ENCODE measurements around the gene DYNLRB1. TPM values are rescaled to one million over a fixed set of nuclear protein-coding genes. Genes with fewer than 3 reads are reported as not detected.

The DYNLRB1 gene
- total RNA-seq, 1 experiment from 2014 or later = 142 TPM

GRCh38 chr20:34485068-34485634 lies 31.1 kb upstream of the DYNLRB1 start:
- Histone ChIP-seq H3K9me3 (ENCODE audit: low read depth, low read length, poor library complexity, severe bottlenecking) (no peaks in the 10 kb centered on the region), H3K27ac (ENCODE audit: low read depth, low read length, poor library complexity, severe bottlenecking) (no peak overlapping the region), H3K4me1 (ENCODE audit: insufficient read depth, low read length, poor library complexity, severe bottlenecking) (no peaks in the 10 kb centered on the region), H3K4me3 (ENCODE audit: low read depth, low read length, poor library complexity, severe bottlenecking) (no peak overlapping the region), H3K36me3 (ENCODE audit: insufficient read depth, low read length, poor library complexity, severe bottlenecking) (peaks cover 54% of the 10 kb centered on the region), H3K27me3 (replicated peaks; ENCODE audit: insufficient read depth, low read depth, low read length, poor library complexity) (no peaks in the 10 kb centered on the region)
- POLR2A ChIA-PET (ENCODE audit: low non-redundant PET) = no interaction called here
- BruUV-seq (replicated peaks) = no TSS peak
- intact Hi-C loops (cut with micrococcal nuclease; ENCODE audit: unreplicated experiment) = no loop called here
- no peak for DNase-seq (ENCODE audit: low spot score)
- no peak for TF ChIP-seq EZH2 (IDR thresholded peaks at IDR 0.05; ENCODE audit: borderline replicate concordance, low read depth, low read length, poor library complexity, severe bottlenecking)
- TF ChIP-seq CTCF (conservative IDR thresholded peaks at IDR 0.05; ENCODE audit: low read depth, low read length) = no peak
- CTCF ChIA-PET = no interaction called here

GRCh38 chr20:34491226-34491931 lies 24.8 kb upstream of the DYNLRB1 start:
- Histone ChIP-seq H3K27me3 (replicated peaks; ENCODE audit: insufficient read depth, low read depth, low read length, poor library complexity) (no peaks in the 10 kb centered on the region), H3K36me3 (ENCODE audit: insufficient read depth, low read length, poor library complexity, severe bottlenecking) (peaks cover 61% of the 10 kb centered on the region), H3K27ac (ENCODE audit: low read depth, low read length, poor library complexity, severe bottlenecking) (no peak overlapping the region), H3K9me3 (ENCODE audit: low read depth, low read length, poor library complexity, severe bottlenecking) (no peaks in the 10 kb centered on the region), H3K4me3 (ENCODE audit: low read depth, low read length, poor library complexity, severe bottlenecking) (no peak overlapping the region), H3K4me1 (ENCODE audit: insufficient read depth, low read length, poor library complexity, severe bottlenecking) (no peaks in the 10 kb centered on the region)
- CTCF ChIA-PET = no interaction called here
- DNase-seq (ENCODE audit: low spot score) = no peak
- intact Hi-C loops (cut with micrococcal nuclease; ENCODE audit: unreplicated experiment) = no loop called here
- TF ChIP-seq EZH2 (IDR thresholded peaks at IDR 0.05; ENCODE audit: borderline replicate concordance, low read depth, low read length, poor library complexity, severe bottlenecking) (no peak), CTCF (conservative IDR thresholded peaks at IDR 0.05; ENCODE audit: low read depth, low read length) (no peak)
- POLR2A ChIA-PET (ENCODE audit: low non-redundant PET) = no interaction called here
- BruUV-seq (replicated peaks) = no TSS peak

GRCh38 chr20:34491932-34492509 lies 24.2 kb upstream of the DYNLRB1 start:
- no peaks in the 10 kb centered on the region for H3K27me3 ChIP-seq (replicated peaks; ENCODE audit: insufficient read depth, low read depth, low read length, poor library complexity)
- intact Hi-C loops (cut with micrococcal nuclease; ENCODE audit: unreplicated experiment) = no loop called here
- H3K27ac ChIP-seq (ENCODE audit: low read depth, low read length, poor library complexity, severe bottlenecking) = no peak overlapping the region
- ChIA-PET POLR2A (ENCODE audit: low non-redundant PET) (no interaction called here), CTCF (no interaction called here)
- no peak for DNase-seq (ENCODE audit: low spot score)
- BruUV-seq (replicated peaks) = no TSS peak
- no peak overlapping the region for H3K4me3 ChIP-seq (ENCODE audit: low read depth, low read length, poor library complexity, severe bottlenecking)
- H3K4me1 ChIP-seq (ENCODE audit: insufficient read depth, low read length, poor library complexity, severe bottlenecking) = no peaks in the 10 kb centered on the region
- TF ChIP-seq EZH2 (IDR thresholded peaks at IDR 0.05; ENCODE audit: borderline replicate concordance, low read depth, low read length, poor library complexity, severe bottlenecking) = no peak
- TF ChIP-seq CTCF (conservative IDR thresholded peaks at IDR 0.05; ENCODE audit: low read depth, low read length) = no peak
- H3K9me3 ChIP-seq (ENCODE audit: low read depth, low read length, poor library complexity, severe bottlenecking) = no peaks in the 10 kb centered on the region
- peaks cover 68% of the 10 kb centered on the region for H3K36me3 ChIP-seq (ENCODE audit: insufficient read depth, low read length, poor library complexity, severe bottlenecking)

All from A673 (cell line).